ENCODE measurements around the gene ABCA7. TPM values are rescaled to one million over a fixed set of nuclear protein-coding genes. Genes with fewer than 3 reads are reported as not detected.

ABCA7 gene
- total RNA-seq, 2 experiments from 2014 or later, result 114 to 118 TPM

DNA sequence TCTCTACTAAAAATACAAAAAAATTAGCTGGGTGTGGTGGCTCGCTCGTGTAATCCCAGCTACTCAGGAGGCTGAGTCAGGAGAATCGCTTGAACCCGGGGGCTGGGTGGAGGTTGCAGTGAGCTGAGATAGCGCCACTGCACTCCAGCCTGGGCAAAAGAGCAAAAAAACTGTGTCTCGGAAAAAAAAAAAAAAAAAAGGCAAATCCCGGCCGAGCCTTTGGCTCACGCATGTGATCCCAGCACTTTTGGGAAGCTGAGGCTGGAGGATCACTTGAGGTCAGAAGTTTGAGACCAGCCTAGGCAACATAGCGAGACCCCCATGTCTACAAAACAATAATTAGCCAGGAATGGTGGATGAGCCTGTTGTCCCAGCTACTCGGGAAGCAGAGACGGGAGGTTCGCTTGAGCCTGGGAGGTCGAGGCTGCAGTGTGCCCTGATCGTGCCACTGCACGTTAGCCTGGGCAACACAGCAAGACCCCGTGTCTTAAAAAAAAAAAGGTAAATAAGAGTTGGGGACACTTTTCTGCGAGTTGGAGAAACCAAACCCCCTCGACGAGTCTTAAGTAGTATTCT is 63.3 kb downstream of the ABCA7 start:
- TF ChIP-seq, protein P1, sequence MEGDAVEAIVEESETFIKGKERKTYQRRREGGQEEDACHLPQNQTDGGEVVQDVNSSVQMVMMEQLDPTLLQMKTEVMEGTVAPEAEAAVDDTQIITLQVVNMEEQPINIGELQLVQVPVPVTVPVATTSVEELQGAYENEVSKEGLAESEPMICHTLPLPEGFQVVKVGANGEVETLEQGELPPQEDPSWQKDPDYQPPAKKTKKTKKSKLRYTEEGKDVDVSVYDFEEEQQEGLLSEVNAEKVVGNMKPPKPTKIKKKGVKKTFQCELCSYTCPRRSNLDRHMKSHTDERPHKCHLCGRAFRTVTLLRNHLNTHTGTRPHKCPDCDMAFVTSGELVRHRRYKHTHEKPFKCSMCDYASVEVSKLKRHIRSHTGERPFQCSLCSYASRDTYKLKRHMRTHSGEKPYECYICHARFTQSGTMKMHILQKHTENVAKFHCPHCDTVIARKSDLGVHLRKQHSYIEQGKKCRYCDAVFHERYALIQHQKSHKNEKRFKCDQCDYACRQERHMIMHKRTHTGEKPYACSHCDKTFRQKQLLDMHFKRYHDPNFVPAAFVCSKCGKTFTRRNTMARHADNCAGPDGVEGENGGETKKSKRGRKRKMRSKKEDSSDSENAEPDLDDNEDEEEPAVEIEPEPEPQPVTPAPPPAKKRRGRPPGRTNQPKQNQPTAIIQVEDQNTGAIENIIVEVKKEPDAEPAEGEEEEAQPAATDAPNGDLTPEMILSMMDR (IDR thresholded peaks at IDR 0.05), result no peak
- H3K4me3 ChIP-seq (ENCODE audit: low read length), result peak overlapping the region; percentile 28
- DNase-seq, result no peak
- POLR2A ChIA-PET, result interaction anchor here (0.7 to 7.4 kb wide), 16 partner anchors 17 to 306 kb away, joined by 3 to 74 read pairs (median 4); partner anchors contain the start of genes ARHGAP45, CIRBP and PTBP1
- peaks cover 68% of the 10 kb centered on the region for H3K4me1 ChIP-seq (ENCODE audit: insufficient read depth, low read length)
- CTCF ChIA-PET, result interaction anchor here (1.0 to 2.4 kb wide), 4 partner anchors 10 to 38 kb away, joined by 3 to 10 read pairs (median 6); no protein-coding TSS in a partner anchor
- intact Hi-C loops (cut with DNase I, micrococcal nuclease), result loop anchor here (1.0 to 10.0 kb wide), 3 partner anchors 8 to 308 kb away; partner anchors contain the start of genes ARHGAP45 (in 2 of the 2), POLR2E (in 1 of the 2) and PTBP1 (in 1 of the 2)
- peaks cover 34% of the 10 kb centered on the region for H3K4me1 Mint-ChIP-seq (ENCODE audit: low read depth)
- peak overlapping the region; percentile 23 to 67 for H3K27ac ChIP-seq (ENCODE audit: low read depth in 1 of 2, low read length in 2 of 2)
- no peaks in the 10 kb centered on the region for H3K9me3 ChIP-seq (ENCODE audit: control insufficient read depth in 1 of 2, insufficient read depth in 1 of 2, low read length in 2 of 2)
- no peaks in the 10 kb centered on the region for H3K9me3 Mint-ChIP-seq
- peak overlapping the region; percentile 95 for H3K27ac Mint-ChIP-seq
- peaks cover 20% of the 10 kb centered on the region for H3K36me3 ChIP-seq (ENCODE audit: insufficient read depth, low read length)
- no peaks in the 10 kb centered on the region for H3K27me3 Mint-ChIP-seq
- H3K36me3 Mint-ChIP-seq (ENCODE audit: low read depth), result peaks cover 18% of the 10 kb centered on the region
- peak overlapping the region; percentile 89 for H3K4me3 Mint-ChIP-seq
- no peaks in the 10 kb centered on the region for H3K27me3 ChIP-seq (ENCODE audit: control insufficient read depth in 1 of 2, insufficient read depth in 2 of 2, low read length in 2 of 2)
- ATAC-seq (ENCODE audit: poor library complexity), result no peak

DNA sequence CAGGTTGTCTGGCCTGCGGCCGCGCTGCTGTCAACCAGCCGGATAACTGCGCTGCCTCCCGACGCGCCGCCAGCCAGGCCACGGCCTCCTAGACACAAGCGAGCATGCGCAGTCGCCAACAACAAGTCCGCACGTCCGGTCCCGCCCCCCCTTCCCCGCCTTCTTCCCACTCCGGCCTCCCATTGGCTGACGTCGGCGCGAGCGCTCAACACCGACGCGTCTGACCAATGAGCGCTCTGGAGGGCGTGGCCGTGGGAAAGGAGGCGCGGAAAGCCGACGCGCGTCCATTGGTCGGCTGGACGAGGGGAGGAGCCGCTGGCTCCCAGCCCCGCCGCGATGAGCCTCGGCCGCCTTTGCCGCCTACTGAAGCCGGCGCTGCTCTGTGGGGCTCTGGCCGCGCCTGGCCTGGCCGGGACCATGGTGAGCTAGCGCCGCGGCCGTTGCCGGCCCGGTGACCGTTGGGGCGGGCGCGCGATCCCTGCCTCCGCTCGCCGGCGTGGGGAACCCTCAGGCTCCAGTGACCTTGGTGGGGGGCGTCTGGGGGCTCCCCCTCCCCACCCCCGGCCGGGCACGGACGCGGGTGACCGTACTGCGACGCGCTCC is 63.9 kb downstream of the ABCA7 start, which contains the start of gene GPX4:
Gene GPX4, plus strand, starts transcription at position 287 of the 603 bp plus-strand sequence. Its CDS starts 50 bp downstream, at position 337.
- TF ChIP-seq, protein P1 (IDR thresholded peaks at IDR 0.05), result no peak
- no peaks in the 10 kb centered on the region for H3K9me3 Mint-ChIP-seq
- Histone ChIP-seq H3K27ac (ENCODE audit: low read depth in 1 of 2, low read length in 2 of 2) (peak within 1 kb of the TSS; percentile 69 to 96), H3K9me3 (ENCODE audit: control insufficient read depth in 1 of 2, insufficient read depth in 1 of 2, low read length in 2 of 2) (no peaks in the 10 kb centered on the region), H3K4me1 (ENCODE audit: insufficient read depth, low read length) (peaks cover 62% of the 10 kb centered on the region), H3K4me3 (ENCODE audit: low read length) (peak within 1 kb of the TSS; percentile 76), H3K27me3 (ENCODE audit: control insufficient read depth in 1 of 2, insufficient read depth in 2 of 2, low read length in 2 of 2) (no peaks in the 10 kb centered on the region), H3K36me3 (ENCODE audit: insufficient read depth, low read length) (peaks cover 23% of the 10 kb centered on the region)
- intact Hi-C loops (cut with DNase I, micrococcal nuclease), result loop anchor here (1.0 to 10.0 kb wide), 3 partner anchors 9 to 309 kb away; partner anchors contain the start of genes ARHGAP45 (in 2 of the 2), POLR2E (in 1 of the 2) and PTBP1 (in 1 of the 2)
- DNase-seq (peak; percentile 97 to 100 (median 98)), ATAC-seq (ENCODE audit: poor library complexity) (peak; percentile 89)
- H3K27me3 Mint-ChIP-seq, result no peaks in the 10 kb centered on the region
- H3K27ac Mint-ChIP-seq, result peak within 1 kb of the TSS; percentile 95
- CTCF ChIA-PET, result interaction anchor here (0.8 to 2.4 kb wide), 4 partner anchors 10 to 91 kb away, joined by 3 to 10 read pairs (median 6); no protein-coding TSS in a partner anchor
- H3K4me1 Mint-ChIP-seq (ENCODE audit: low read depth), result peaks cover 31% of the 10 kb centered on the region
- peaks cover 18% of the 10 kb centered on the region for H3K36me3 Mint-ChIP-seq (ENCODE audit: low read depth)
- peak within 1 kb of the TSS; percentile 89 for H3K4me3 Mint-ChIP-seq
- POLR2A ChIA-PET, result interaction anchor here (0.7 to 7.4 kb wide), 14 partner anchors 10 to 307 kb away, joined by 3 to 74 read pairs (median 5); partner anchors contain the start of genes ARHGAP45, CIRBP, PTBP1 and SBNO2

DNA sequence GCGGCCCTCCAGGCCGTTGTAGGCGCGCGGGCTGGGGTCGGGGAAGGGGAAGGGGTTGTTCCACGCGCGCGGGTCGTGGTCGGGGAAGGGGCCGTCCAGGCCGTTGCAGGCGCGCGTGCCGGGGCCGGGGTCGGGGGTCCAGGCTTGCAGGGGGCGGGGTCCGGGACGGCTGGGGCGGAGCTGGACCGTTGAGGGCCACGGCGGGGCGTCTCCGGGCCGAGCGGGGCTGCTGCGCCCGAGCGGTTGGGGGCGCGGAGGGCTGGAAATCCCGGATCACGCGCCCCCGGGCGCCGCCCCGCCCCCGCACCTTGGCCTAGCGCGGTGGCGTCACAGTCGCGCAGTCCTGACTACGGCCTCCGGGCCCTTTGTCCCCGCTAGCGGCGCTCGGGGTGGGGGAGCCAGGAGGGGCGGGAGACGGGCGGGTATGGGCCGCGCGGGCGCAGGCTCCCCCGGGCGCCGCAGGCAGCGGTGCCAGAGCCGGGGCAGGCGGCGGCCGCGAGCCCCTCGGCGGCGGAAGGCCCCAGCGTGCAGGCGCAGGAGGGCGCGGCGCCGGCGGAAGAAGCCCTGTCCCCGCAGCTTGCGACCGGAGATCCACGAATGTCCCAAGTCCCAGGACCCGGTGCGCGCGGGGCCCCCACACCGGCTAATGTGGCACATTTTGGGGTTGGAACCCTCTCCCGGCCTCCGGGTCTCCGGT is 64.6 kb downstream of the ABCA7 start:
- H3K4me1 ChIP-seq (ENCODE audit: insufficient read depth, low read length), result peaks cover 56% of the 10 kb centered on the region

More for the DNA sequence above, 64.6 kb downstream of the ABCA7 start:
- Mint-ChIP-seq H3K27ac (peak overlapping the region; percentile 47), H3K36me3 (ENCODE audit: low read depth) (peaks cover 18% of the 10 kb centered on the region), H3K9me3 (no peaks in the 10 kb centered on the region), H3K4me1 (ENCODE audit: low read depth) (peaks cover 29% of the 10 kb centered on the region), H3K27me3 (no peaks in the 10 kb centered on the region), H3K4me3 (peak overlapping the region; percentile 71)
- H3K27ac ChIP-seq (ENCODE audit: low read depth in 1 of 2, low read length in 2 of 2), result peak overlapping the region; percentile 69 to 96
- ChIA-PET POLR2A (interaction anchor here (0.7 to 7.4 kb wide), 17 partner anchors 9 to 308 kb away, joined by 3 to 74 read pairs (median 4); partner anchors contain the start of genes ARHGAP45, CIRBP, PTBP1 and SBNO2), CTCF (interaction anchor here (0.8 kb wide), 1 partner anchor 90 kb away, joined by 3 read pairs; no protein-coding TSS in a partner anchor)
- H3K4me3 ChIP-seq (ENCODE audit: low read length), result peak overlapping the region; percentile 76
- no peaks in the 10 kb centered on the region for H3K27me3 ChIP-seq (ENCODE audit: control insufficient read depth in 1 of 2, insufficient read depth in 2 of 2, low read length in 2 of 2)
- ATAC-seq (ENCODE audit: poor library complexity), result peak; percentile 28
- DNase-seq, result peak in 13 of 14 experiments; percentile 48 to 91 (median 61)
- H3K36me3 ChIP-seq (ENCODE audit: insufficient read depth, low read length), result peaks cover 28% of the 10 kb centered on the region
- TF ChIP-seq, protein P1 (IDR thresholded peaks at IDR 0.05), result no peak
- H3K9me3 ChIP-seq (ENCODE audit: control insufficient read depth in 1 of 2, insufficient read depth in 1 of 2, low read length in 2 of 2), result no peaks in the 10 kb centered on the region
- intact Hi-C loops (cut with DNase I, micrococcal nuclease), result loop anchor here (5.0 to 10.0 kb wide), 2 partner anchors 37 to 310 kb away; partner anchors contain the start of genes ARHGAP45 (in 2 of the 2) and PTBP1 (in 1 of the 2)

Data from CD4-positive, alpha-beta T cell (primary cell).